HG02571 (cell line): ENCODE measurements around the gene PROKR2.

Experiments used
- ATAC-seq: cut with Tn5 transposase; IDR thresholded peaks from one replicate; pipeline ENCODE4 v1.9.1; 2021; ENCODE audit warnings: mild to moderate bottlenecking, moderate library complexity; ENCODE audit not compliant: unreplicated experiment

PROKR2 gene

GRCh38 chr20:5316188-5317158 lies at the start of gene PROKR2:
Gene PROKR2, minus strand, starts transcription at chr20:5316954. Its CDS starts 2,585 bp downstream, at chr20:5314369.
- ATAC-seq = no peak

DNA sequence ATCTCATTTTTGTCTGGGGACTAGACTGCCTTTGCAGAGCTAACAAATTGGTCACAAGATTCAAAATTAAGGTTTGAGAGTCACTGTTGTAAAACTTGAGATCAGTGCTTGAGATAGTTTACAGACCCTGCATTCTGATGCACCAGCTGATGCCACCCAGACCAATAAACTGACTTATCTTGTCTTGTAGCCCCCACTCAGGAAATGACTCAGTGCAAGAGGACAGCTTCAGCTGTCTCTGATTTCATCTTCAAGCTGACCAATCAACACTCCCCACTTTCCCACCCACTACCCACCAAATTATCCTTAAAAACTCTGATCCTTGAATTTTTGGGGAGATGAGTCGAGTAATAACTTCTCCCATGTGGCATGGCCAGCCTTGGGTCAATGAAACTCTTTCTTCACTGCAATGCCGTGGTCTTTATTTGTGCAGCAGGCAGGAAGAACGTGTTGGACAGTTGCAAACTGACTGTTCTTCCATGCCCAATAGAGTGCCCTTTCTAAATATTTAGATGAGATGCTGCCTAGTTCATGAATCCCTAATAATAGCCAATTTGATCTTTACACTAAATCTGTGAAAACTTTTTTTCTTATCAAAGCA lies 48.3 kb upstream of the PROKR2 start:
- ATAC-seq = no peak

- ATAC-seq = no peak
Measured at GRCh38 chr20:5364136-5364821, 47.5 kb upstream of the PROKR2 start.

GRCh38 chr20:5362771-5363170 lies 46.0 kb upstream of the PROKR2 start:
- ATAC-seq = no peak

DNA sequence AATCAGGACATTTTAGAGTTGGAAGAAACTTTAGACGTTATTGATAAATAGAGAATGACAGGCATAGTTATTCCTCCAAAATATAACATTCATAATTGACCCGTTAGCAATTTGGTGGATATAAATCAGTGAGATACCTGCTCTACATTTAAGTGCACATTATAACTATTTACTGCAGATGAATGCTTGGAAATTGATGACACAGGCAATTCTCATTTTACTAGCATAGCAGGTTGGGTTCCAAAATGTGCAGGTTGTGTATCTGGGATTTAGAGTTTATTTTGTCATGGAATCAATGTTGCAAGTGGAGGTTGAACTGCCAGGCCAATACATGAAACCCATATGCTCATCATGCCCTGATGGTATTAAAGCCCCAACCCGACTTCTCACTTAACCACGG lies 44.4 kb upstream of the PROKR2 start:
- ATAC-seq = no peak

GRCh38 chr20:5357946-5358345 lies 41.2 kb upstream of the PROKR2 start:
- no peak for ATAC-seq

GRCh38 chr20:5356941-5357340 lies 40.2 kb upstream of the PROKR2 start:
- no peak for ATAC-seq

GRCh38 chr20:5354901-5355300 lies 38.1 kb upstream of the PROKR2 start:
- no peak for ATAC-seq

DNA sequence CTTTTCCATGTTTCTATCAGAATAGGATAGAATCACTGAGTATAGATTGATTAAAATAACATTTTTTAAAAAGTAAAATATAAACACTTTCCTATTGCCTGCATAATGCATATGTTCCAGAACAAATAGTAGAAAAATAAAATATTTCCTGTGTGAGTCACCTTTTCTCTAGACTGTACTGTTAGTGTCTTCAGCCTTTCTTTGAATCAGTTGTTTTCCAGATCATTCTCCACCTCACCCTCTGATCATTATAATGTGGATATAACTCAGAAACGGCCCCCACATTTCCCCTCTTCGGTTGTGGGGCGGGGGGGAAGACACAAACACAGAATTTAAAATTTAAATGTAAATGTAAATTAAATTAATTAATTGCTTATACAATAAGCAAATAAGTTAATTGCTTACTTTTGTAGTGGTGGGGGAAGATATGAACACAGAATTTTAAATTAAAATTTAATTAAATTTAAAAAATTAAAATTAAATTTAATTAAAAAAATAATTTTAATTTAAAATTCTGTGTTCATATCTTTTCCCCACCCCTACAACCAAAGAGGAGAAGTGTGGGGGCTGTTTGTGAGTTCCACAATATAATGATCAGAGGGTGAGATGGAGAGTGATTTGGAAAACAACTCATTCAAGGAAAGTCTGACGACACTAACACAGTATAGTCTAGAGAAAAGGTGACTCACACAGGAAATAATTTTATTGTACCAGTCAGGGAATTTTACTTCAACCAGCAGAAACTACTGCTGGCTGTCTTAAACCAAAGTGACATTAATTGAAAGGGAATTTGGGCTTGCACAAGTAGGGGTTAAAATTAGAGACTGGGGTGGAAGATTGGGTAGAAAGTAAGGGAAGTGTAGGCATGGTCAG lies 37.1 kb upstream of the PROKR2 start:
- ATAC-seq = no peak

DNA sequence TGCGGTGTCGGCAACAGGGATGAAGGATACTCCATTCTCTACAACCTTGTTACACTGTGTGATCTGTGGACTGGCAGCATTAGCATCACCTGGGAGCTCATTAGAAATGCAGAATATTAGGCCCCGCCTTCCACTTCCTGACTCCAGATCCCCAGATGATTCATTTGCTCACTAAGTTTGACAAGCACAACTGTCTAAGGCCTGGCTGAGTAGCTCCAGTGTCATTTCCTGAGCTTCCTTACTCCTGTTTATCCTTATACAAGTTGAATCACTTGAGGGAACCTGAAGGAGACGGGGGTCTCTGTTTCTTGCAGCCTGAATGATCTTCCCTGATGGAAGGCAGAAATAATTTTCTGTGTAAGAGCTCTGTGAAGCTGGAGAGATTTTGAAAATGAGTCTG lies 32.7 kb upstream of the PROKR2 start:
- no peak for ATAC-seq

DNA sequence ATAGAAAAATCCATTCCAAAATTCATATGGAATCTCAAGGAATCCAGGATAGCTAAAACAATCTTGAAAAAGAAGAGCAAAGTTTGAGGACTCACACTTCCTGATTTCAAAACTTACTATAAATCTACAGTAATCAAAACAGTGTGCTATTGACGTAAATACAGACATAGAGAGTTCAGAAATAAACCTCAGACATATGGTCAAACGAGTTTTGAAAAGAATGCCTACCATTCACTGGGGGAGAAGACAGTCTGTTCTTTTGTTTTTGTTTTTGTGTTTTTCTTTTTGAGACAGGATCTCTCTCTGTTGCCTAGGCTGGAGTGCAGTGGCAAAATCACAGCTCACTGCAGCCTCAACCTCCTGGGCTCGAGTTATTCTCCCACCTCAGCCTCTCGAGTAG lies 25.3 kb upstream of the PROKR2 start:
- ATAC-seq = no peak

GRCh38 chr20:5331340-5331739 lies 14.6 kb upstream of the PROKR2 start:
- ATAC-seq = no peak

DNA sequence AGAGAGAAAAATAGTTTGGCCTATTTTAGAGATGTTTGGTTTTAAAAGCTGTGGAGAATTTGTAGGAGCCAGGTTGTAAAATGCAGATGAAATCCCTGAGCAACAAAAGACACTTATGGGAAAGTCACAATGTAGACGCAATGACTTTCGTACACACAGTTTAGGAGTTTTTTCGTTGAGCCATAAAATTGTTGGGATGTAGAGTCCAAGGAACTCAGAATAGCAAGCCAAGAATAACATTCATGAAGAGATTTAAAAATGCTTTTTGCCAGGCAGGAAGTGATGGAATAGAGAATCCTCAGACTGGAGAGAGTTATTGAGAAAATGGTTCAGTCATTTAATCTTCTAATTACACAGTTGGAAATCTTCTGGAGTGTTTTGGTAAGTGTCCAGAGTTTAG lies 11.5 kb upstream of the PROKR2 start:
- no peak for ATAC-seq

DNA sequence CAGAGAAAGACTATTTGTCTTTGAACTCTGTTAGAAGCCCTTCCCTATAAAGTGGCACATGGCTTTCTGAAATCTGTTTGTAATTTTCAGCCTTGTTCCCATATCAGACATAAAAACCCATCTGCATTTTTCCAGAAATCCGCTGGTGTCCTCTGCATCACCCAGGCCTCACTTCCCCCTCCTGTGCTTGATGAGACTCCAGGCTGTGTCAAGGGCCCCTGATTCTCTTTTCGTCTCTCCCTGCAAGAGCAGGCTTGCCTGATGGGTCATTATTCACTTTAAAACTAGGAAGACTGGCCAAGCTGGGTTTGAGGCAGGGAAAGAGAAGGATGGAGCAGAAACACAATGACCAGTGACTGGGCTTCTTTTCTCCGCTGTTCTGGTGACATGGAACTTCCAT lies 10.6 kb upstream of the PROKR2 start:
- no peak for ATAC-seq

DNA sequence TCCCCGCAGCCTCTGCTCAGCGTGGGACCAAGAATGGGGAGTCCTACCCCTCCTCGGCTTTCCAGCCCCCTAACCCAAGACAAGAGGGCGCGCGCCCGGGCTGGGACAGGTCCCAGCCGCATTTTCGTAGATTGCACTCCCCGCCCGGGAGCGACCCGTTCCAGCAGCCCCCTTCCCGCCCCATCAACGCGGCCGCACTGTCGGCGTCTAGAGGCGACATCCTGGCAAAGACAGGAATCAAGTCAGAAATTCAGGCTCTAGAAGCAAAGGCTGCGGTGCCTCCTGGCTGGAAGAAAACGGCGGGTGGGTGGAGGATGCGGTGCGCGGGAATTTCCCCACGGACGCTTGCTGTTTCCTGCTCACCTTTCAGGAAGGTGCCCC lies 957 bp downstream of the PROKR2 start:
- no peak for ATAC-seq

- no peak for ATAC-seq
Measured at GRCh38 chr20:5313916-5314315, 2.8 kb downstream of the PROKR2 start.

- ATAC-seq = no peak
Measured at GRCh38 chr20:5312518-5312917, 4.2 kb downstream of the PROKR2 start.

DNA sequence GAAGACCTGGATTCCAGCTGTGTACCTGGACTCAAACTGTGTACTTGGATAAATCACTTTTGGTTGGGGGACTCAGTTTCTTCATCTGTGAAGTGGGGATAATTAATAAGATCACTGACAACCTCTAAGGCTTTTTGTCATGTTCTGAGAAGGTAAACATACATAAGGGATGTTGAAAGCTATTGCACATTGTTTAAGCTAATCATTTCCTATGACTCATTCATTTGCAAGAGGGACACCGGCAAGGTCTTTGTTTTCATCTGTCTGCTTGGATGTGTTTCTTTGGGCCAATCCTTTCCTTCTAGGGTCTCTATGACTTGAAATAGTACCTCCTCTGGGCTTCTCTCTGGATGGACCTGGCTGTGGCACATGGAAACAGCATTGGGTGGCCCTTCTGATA lies 6.8 kb downstream of the PROKR2 start:
- ATAC-seq = no peak

GRCh38 chr20:5298811-5299210 lies 17.9 kb downstream of the PROKR2 start:
- ATAC-seq = no peak

GRCh38 chr20:5297280-5298004 lies 19.3 kb downstream of the PROKR2 start:
- no peak for ATAC-seq
